Peyer's patch (tissue), 4 donors: ENCODE measurements around the gene NDUFAF3.

Experiments
- POLR2A ChIP-seq, 2 donors: fragments of 450-650 bp; IDR thresholded peaks; one replicate each; pipeline ENCODE4 v1.5.1; 2017; ENCODE audit warnings: antibody characterized with exemption in 2 of 2, mild to moderate bottlenecking in 2 of 2, moderate library complexity in 2 of 2
- TF ChIP-seq, protein P1 (sequence below), 6 experiments: fragments of 450-650 bp in 4 of 6; fragments of 200-600 bp in 2 of 6; sonication (generic) in 1 of 6; IDR thresholded peaks; one replicate each; pipeline ENCODE4 v1.5.1; 2017 to 2019; ENCODE audit warnings: antibody characterized with exemption in 6 of 6, mild to moderate bottlenecking in 3 of 6, moderate library complexity in 1 of 6

DNA sequence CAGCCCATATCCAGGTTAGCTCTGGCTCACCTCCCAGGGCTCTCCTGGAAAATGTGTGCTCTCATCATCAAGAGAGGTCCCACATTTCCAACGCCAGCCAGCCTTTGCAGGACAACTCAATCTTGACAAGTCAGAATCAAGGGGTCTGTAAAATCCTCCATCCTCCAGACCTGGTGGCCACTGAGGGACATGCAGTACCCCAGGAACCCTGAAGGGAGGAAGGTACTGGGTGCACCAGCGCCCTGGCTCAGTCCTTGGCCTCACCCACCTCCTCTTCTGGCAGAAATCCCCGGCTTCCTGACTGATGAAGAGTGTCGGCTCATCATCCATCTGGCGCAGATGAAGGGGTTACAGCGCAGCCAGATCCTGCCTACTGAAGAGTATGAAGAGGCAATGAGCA lies 20.8 kb upstream of the NDUFAF3 start:
- TF ChIP-seq, protein P1, sequence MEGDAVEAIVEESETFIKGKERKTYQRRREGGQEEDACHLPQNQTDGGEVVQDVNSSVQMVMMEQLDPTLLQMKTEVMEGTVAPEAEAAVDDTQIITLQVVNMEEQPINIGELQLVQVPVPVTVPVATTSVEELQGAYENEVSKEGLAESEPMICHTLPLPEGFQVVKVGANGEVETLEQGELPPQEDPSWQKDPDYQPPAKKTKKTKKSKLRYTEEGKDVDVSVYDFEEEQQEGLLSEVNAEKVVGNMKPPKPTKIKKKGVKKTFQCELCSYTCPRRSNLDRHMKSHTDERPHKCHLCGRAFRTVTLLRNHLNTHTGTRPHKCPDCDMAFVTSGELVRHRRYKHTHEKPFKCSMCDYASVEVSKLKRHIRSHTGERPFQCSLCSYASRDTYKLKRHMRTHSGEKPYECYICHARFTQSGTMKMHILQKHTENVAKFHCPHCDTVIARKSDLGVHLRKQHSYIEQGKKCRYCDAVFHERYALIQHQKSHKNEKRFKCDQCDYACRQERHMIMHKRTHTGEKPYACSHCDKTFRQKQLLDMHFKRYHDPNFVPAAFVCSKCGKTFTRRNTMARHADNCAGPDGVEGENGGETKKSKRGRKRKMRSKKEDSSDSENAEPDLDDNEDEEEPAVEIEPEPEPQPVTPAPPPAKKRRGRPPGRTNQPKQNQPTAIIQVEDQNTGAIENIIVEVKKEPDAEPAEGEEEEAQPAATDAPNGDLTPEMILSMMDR (IDR thresholded peaks at IDR 0.05): no peak
- TF ChIP-seq POLR2A (IDR thresholded peaks at IDR 0.05): no peak
